ENCODE results near the gene BSDC1.

The BSDC1 gene

DNA sequence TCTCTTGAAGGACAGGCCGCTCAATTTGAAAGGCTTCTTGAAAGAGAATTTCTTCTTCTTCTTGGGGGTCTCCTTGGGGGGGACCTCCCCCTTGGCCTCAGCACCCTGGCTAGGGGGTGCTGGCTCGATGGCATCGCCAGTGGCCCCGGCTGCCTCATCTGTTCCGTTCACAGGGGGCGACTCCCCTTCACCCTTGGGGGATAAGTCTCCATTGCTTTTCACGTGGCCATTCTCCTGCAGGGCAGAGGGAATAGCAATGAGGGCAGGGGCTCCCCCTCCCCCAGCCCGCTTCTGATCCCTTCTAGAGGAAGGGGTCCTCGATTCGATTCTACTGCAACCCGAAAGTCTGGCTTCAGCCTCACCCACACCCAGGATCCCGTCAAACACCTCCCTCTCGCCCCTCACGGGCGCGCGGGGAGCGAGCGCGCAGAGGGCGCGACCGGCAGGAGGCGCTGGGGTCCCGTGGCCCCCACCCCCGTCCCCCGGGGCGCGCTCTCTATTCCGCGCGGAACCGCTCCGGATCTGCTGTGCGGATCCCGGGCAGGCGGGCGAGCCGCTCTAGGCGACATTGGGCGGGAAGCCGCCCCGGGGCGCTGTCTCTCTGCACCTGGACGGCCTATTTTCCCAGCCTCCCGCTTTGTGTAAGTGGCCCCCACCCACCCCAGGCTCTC lies 59.2 kb downstream of the BSDC1 start:
- TF ChIP-seq, protein P1, sequence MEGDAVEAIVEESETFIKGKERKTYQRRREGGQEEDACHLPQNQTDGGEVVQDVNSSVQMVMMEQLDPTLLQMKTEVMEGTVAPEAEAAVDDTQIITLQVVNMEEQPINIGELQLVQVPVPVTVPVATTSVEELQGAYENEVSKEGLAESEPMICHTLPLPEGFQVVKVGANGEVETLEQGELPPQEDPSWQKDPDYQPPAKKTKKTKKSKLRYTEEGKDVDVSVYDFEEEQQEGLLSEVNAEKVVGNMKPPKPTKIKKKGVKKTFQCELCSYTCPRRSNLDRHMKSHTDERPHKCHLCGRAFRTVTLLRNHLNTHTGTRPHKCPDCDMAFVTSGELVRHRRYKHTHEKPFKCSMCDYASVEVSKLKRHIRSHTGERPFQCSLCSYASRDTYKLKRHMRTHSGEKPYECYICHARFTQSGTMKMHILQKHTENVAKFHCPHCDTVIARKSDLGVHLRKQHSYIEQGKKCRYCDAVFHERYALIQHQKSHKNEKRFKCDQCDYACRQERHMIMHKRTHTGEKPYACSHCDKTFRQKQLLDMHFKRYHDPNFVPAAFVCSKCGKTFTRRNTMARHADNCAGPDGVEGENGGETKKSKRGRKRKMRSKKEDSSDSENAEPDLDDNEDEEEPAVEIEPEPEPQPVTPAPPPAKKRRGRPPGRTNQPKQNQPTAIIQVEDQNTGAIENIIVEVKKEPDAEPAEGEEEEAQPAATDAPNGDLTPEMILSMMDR (IDR thresholded peaks at IDR 0.05; ENCODE audit: extremely low read depth, missing control alignments): peak; percentile 88
- peak; percentile 80 for DNase-seq (ENCODE audit: low spot score)

DNA sequence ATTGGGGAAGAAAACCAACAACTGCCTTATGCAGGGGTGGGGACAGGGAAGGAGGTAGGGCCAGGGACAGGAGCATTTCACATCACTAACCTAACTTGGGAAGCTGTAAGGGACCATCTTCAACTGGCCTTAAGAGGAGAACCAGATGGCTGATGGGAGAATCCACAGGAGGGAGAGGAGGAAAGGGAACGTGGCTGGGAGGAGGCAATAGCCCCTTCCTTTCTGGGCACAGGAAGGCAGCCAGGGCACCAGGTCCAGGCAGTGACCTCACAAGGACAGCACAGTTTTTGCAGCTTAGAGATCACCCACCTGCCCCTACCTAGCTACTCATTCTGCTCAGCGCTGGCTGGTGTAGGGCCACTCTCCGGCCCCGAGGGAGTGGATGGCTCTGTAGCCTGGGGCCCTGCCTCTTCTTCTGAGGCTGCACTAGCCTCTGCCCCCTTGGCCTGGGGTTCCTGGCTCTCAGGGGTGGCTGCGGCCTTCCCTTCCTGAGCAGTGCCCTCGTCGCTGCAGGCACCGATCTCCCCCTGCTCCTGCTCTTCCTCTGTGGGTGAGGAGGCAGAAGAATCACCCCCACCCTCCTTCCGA lies 59.9 kb downstream of the BSDC1 start:
- TF ChIP-seq, protein P1 (IDR thresholded peaks at IDR 0.05; ENCODE audit: extremely low read depth, missing control alignments): no peak
- DNase-seq (ENCODE audit: low spot score): peak; percentile 10

DNA sequence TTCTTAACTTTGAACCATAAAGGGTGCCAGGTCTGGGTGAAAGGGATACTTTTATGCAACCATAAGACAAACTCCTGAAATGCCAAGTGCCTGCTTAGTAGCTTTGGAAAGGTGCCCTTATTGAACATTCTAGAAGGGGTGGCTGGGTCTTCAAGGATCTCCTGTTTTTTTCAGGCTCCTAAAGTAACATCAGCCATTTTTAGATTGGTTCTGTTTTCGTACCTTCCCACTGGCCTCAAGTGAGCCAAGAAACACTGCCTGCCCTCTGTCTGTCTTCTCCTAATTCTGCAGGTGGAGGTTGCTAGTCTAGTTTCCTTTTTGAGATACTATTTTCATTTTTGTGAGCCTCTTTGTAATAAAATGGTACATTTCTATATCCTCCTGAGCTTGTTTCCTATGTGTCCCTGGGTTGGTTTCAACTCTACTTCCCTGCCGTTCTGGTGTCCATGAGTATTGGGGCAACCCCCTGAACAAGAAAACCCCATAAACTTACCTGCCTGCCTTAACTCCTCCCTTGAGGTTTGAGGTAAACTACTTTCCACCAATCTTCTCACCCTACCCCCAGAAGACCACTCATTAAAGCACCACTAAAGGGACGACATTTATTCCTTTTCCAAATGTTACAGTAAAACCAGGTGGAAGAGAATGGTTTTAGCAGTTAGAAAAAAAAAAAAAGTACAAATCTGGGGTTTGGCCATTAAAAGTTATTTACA lies 60.8 kb downstream of the BSDC1 start:
- peak; percentile 7 for DNase-seq (ENCODE audit: low spot score)

DNA sequence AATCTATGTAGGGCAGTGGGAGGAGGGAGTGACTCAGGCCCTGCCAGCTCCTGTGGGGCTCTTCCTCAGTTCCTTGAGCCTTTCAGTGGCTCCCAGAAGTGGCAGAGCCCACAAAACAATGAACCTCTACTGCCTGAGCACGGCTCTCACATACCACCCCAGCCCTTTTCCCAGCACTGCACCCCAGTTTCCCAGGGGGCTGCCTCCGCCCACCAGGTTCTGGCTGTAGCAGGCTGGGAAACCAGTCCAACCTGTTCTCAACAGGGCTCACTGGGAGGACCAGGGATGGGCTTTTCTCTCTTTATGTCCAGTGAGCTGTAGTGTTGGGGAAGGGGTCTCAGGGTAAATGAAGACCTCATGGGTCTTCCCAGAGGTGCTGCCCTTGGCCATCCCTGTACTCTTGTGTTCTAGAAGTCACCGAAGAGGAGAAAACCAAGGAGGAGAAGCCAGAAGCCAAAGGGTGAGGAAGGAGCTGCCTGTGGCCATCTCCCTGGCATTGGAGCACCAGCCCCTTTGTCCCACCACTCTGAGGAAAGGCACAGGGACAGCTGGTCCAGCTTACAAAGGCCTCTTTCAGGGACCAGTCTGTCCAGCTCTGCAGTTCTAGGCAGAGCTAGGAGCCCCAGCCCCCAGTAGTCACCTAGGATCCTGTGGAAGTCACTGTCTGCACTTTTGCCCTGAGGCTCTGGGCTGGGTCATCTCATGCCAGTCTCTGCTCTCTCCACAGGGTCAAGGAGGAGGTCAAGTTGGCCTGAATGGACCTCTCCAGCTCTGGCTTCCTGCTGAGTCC lies 61.8 kb downstream of the BSDC1 start:
- TF ChIP-seq, protein P1 (IDR thresholded peaks at IDR 0.05; ENCODE audit: extremely low read depth, missing control alignments): no peak
- no peak for DNase-seq (ENCODE audit: low spot score)

More for the DNA sequence above, 60.8 kb downstream of the BSDC1 start:
- TF ChIP-seq, protein P1 (IDR thresholded peaks at IDR 0.05; ENCODE audit: extremely low read depth, missing control alignments): no peak

DNA sequence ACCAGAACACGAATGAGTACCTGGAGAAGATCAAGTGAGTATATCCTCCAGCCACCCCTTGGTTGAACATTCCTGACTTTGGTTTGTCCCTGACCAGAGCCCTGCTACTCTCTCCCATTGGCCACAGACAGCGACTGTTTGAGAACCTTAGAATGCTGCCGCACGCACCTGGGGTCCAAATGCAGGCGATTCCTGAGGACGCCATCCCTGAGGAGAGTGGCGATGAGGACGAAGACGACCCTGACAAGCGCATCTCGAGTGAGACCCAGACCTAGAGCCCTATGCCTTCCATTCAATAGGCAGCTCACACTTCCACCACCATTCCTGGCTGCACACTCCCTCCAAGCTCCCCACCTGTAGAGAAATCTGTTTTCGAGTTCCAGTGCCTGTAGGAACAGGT lies 62.7 kb downstream of the BSDC1 start:
- DNase-seq (ENCODE audit: low spot score): no peak
- TF ChIP-seq, protein P1 (IDR thresholded peaks at IDR 0.05; ENCODE audit: extremely low read depth, missing control alignments): no peak

DNA sequence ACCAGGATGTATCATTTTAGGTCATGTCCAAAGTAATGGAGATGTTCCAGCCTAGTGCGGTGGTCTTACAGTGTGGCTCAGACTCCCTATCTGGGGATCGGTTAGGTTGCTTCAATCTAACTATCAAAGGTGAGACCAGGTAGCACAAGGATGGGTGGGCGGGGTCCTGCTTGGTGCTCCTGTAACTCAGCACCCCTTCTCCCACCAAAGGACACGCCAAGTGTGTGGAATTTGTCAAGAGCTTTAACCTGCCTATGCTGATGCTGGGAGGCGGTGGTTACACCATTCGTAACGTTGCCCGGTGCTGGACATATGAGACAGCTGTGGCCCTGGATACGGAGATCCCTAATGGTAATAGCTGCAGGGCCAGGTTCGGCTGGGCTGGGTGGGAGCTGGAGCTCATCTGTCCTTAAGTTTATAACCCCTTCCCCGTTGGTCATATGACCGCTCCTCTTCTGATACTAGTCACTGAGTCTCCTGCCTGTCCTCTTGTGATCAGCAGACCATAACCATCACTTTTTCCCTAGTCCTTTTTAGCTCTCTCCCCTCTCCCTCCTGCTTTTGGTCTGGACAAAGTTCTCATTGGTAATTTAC lies 63.6 kb downstream of the BSDC1 start:
- DNase-seq (ENCODE audit: low spot score): no peak
- TF ChIP-seq, protein P1 (IDR thresholded peaks at IDR 0.05; ENCODE audit: extremely low read depth, missing control alignments): no peak

Measured in GM20000 (cell line).